Activated T-helper 1 cell treated with anti-CD3 and anti-CD28 coated beads, Interleukin-12 subunit alpha, Interleukin-12 subunit beta, Interleukin-2, Interleukin-4 antibody, amounts not matched to agents 30 ng/mL and 10 ng/mL and 1 ng/mL, durations not matched to agents 14 hours and 24 hours and 36 hours (primary cell): Measurements from ENCODE around the gene CEP57L1. TPM values are rescaled to one million over a fixed set of nuclear protein-coding genes. Genes with fewer than 3 reads are reported as not detected.
A peak's percentile ranks its signal among the peaks of the same experiment; 100 is the strongest.
"Not testable (repeated sequence)": the region's sequence is repeated elsewhere in the genome, so short reads cannot be mapped to it uniquely, and the experiment has no call there.

Experiments
- DNase-seq: peaks from one replicate; pipeline ENCODE4 v3.0.0; 2021; ENCODE audit warnings: low spot score
- H3K27ac Mint-ChIP-seq: one replicate; pipeline ENCODE4 v1.8.0; 2021; ENCODE audit warnings: mild to moderate bottlenecking, mixed read lengths
- H3K27me3 Mint-ChIP-seq: one replicate; pipeline ENCODE4 v1.8.0; 2022; ENCODE audit warnings: mild to moderate bottlenecking, moderate library complexity, mixed read lengths; ENCODE audit not compliant: insufficient read depth
- H3K36me3 Mint-ChIP-seq: one replicate; pipeline ENCODE4 v1.8.0; 2021; ENCODE audit warnings: low read depth, mixed read lengths
- H3K4me1 Mint-ChIP-seq: one replicate; pipeline ENCODE4 v1.8.0; 2021; ENCODE audit warnings: low read depth, mixed read lengths
- H3K4me3 Mint-ChIP-seq: one replicate; pipeline ENCODE4 v1.8.0; 2021; ENCODE audit warnings: mild to moderate bottlenecking, moderate library complexity, mixed read lengths
- H3K9me3 Mint-ChIP-seq: one replicate; pipeline ENCODE4 v1.8.0; 2021; ENCODE audit warnings: mixed read lengths
- intact Hi-C: fragments of 100-400 bp; cut with micrococcal nuclease; formaldehyde crosslinking; loops from one replicate; pipeline ENCODE4 v1.15.1; 2024
- total RNA-seq: library from RNA; stranded (reverse); gene quantifications from 2 replicates; pipeline ENCODE4 v1.2.3, GENCODE V29; 2022

CEP57L1 gene
- total RNA-seq, 1 donor from 2014 or later: 13.5 TPM

- Mint-ChIP-seq H3K27me3 (peaks cover 10% of the 10 kb centered on the region), H3K9me3 (no peaks in the 10 kb centered on the region), H3K36me3 (peaks cover 1% of the 10 kb centered on the region), H3K4me3 (no peak overlapping the region), H3K4me1 (no peaks in the 10 kb centered on the region), H3K27ac (no peak overlapping the region)
- intact Hi-C loops: no loop called here
- DNase-seq: no peak
Observed at GRCh38 chr6:109081516-109082187, 13.7 kb upstream of the CEP57L1 start.

- Mint-ChIP-seq H3K27ac (no peak overlapping the region), H3K36me3 (no peaks in the 10 kb centered on the region), H3K9me3 (no peaks in the 10 kb centered on the region), H3K4me1 (no peaks in the 10 kb centered on the region), H3K4me3 (no peak overlapping the region), H3K27me3 (peaks cover 9% of the 10 kb centered on the region)
- intact Hi-C loops: no loop called here
- no peak for DNase-seq
Observed at GRCh38 chr6:109082188-109082577, 13.1 kb upstream of the CEP57L1 start.

GRCh38 chr6:109083657-109084056, 11.7 kb upstream of the CEP57L1 start:
- peaks cover 3% of the 10 kb centered on the region for H3K27me3 Mint-ChIP-seq
- intact Hi-C loops: no loop called here
- H3K36me3 Mint-ChIP-seq: no peaks in the 10 kb centered on the region
- DNase-seq: no peak
- H3K9me3 Mint-ChIP-seq: no peaks in the 10 kb centered on the region
- no peak overlapping the region for H3K4me3 Mint-ChIP-seq
- no peak overlapping the region for H3K27ac Mint-ChIP-seq
- no peaks in the 10 kb centered on the region for H3K4me1 Mint-ChIP-seq

GRCh38 chr6:109084146-109084545, 11.2 kb upstream of the CEP57L1 start:
- H3K9me3 Mint-ChIP-seq, H3K4me3 Mint-ChIP-seq, DNase-seq, intact Hi-C loops, H3K4me1 Mint-ChIP-seq, H3K27me3 Mint-ChIP-seq, H3K36me3 Mint-ChIP-seq, H3K27ac Mint-ChIP-seq: not testable (repeated sequence)

GRCh38 chr6:109087661-109088264, 7.5 kb upstream of the CEP57L1 start:
- intact Hi-C loops: no loop called here
- H3K9me3 Mint-ChIP-seq: no peaks in the 10 kb centered on the region
- no peak overlapping the region for H3K27ac Mint-ChIP-seq
- no peak for DNase-seq
- H3K4me3 Mint-ChIP-seq: no peak overlapping the region
- no peaks in the 10 kb centered on the region for H3K36me3 Mint-ChIP-seq
- H3K4me1 Mint-ChIP-seq: peaks cover 18% of the 10 kb centered on the region
- H3K27me3 Mint-ChIP-seq: no peaks in the 10 kb centered on the region

GRCh38 chr6:109088995-109089394, 6.3 kb upstream of the CEP57L1 start:
- peaks cover 27% of the 10 kb centered on the region for H3K4me1 Mint-ChIP-seq
- intact Hi-C loops: no loop called here
- no peaks in the 10 kb centered on the region for H3K36me3 Mint-ChIP-seq
- H3K27me3 Mint-ChIP-seq: no peaks in the 10 kb centered on the region
- no peak overlapping the region for H3K27ac Mint-ChIP-seq
- H3K4me3 Mint-ChIP-seq: no peak overlapping the region
- H3K9me3 Mint-ChIP-seq: no peaks in the 10 kb centered on the region
- DNase-seq: no peak

- H3K9me3 Mint-ChIP-seq: no peaks in the 10 kb centered on the region
- peaks cover 39% of the 10 kb centered on the region for H3K4me1 Mint-ChIP-seq
- intact Hi-C loops: no loop called here
- peak overlapping the region; percentile 71 for H3K4me3 Mint-ChIP-seq
- H3K27ac Mint-ChIP-seq: no peak overlapping the region
- no peaks in the 10 kb centered on the region for H3K27me3 Mint-ChIP-seq
- H3K36me3 Mint-ChIP-seq: no peaks in the 10 kb centered on the region
- no peak for DNase-seq
Observed at GRCh38 chr6:109091314-109092024, 3.8 kb upstream of the CEP57L1 start.

GRCh38 chr6:109092074-109092473, 3.2 kb upstream of the CEP57L1 start:
- H3K27me3 Mint-ChIP-seq: no peaks in the 10 kb centered on the region
- no peak for DNase-seq
- H3K27ac Mint-ChIP-seq: peak overlapping the region; percentile 41
- no peaks in the 10 kb centered on the region for H3K36me3 Mint-ChIP-seq
- H3K4me3 Mint-ChIP-seq: peak overlapping the region; percentile 71
- intact Hi-C loops: no loop called here
- peaks cover 45% of the 10 kb centered on the region for H3K4me1 Mint-ChIP-seq
- H3K9me3 Mint-ChIP-seq: no peaks in the 10 kb centered on the region

- no peaks in the 10 kb centered on the region for H3K9me3 Mint-ChIP-seq
- peaks cover 3% of the 10 kb centered on the region for H3K36me3 Mint-ChIP-seq
- H3K27me3 Mint-ChIP-seq: no peaks in the 10 kb centered on the region
- H3K27ac Mint-ChIP-seq: peak overlapping the region; percentile 86
- no peak for DNase-seq
- intact Hi-C loops: loop anchor here (1.0 to 2.0 kb wide), 6 partner anchors 21 to 1019 kb away; partner anchors contain the start of genes AK9, FIG4, OSTM1 and SNX3
- peak overlapping the region; percentile 95 for H3K4me3 Mint-ChIP-seq
- peaks cover 54% of the 10 kb centered on the region for H3K4me1 Mint-ChIP-seq
Observed at GRCh38 chr6:109093732-109094415, 1.4 kb upstream of the CEP57L1 start.

- H3K27ac Mint-ChIP-seq: peak within 1 kb of the TSS; percentile 97
Observed at GRCh38 chr6:109094416-109095035, 781 bp upstream of the CEP57L1 start, which contains the start of gene SESN1. SESN1 (minus strand) TSS chr6:109094846; CDS start chr6:109094073, 773 bp downstream.

GRCh38 chr6:109095835-109096084, 453 bp downstream of the CEP57L1 start:
- Mint-ChIP-seq H3K4me1 (peaks cover 54% of the 10 kb centered on the region), H3K4me3 (peak overlapping the region; percentile 95), H3K27ac (peak overlapping the region; percentile 97), H3K27me3 (no peaks in the 10 kb centered on the region), H3K9me3 (no peaks in the 10 kb centered on the region), H3K36me3 (peaks cover 7% of the 10 kb centered on the region)
- intact Hi-C loops: loop anchor here (1.0 to 5.0 kb wide), 16 partner anchors 9 to 1638 kb away; partner anchors contain the start of genes AFG1L, AK9, ARMC2 and CDC40
- DNase-seq: no peak

More at GRCh38 chr6:109094416-109095035, 781 bp upstream of the CEP57L1 start, which contains the start of gene SESN1:
- peaks cover 4% of the 10 kb centered on the region for H3K36me3 Mint-ChIP-seq
- H3K4me1 Mint-ChIP-seq: peaks cover 54% of the 10 kb centered on the region
- peak; percentile 76 for DNase-seq
- no peaks in the 10 kb centered on the region for H3K9me3 Mint-ChIP-seq
- peak within 1 kb of the TSS; percentile 95 for H3K4me3 Mint-ChIP-seq
- no peaks in the 10 kb centered on the region for H3K27me3 Mint-ChIP-seq
- intact Hi-C loops: loop anchor here (1.0 to 5.0 kb wide), 18 partner anchors 10 to 1637 kb away; partner anchors contain the start of genes AFG1L, AK9, ARMC2 and CDC40

- no peak for DNase-seq
- intact Hi-C loops: loop anchor here (5.0 kb wide), 2 partner anchors 346 to 1639 kb away; partner anchors contain the start of genes PDSS2, PPIL6 and SMPD2
- H3K36me3 Mint-ChIP-seq: peaks cover 8% of the 10 kb centered on the region
Observed at GRCh38 chr6:109096208-109096607, 901 bp downstream of the CEP57L1 start.

More at GRCh38 chr6:109096208-109096607, 901 bp downstream of the CEP57L1 start:
- Mint-ChIP-seq H3K27ac (peak overlapping the region; percentile 45), H3K27me3 (no peaks in the 10 kb centered on the region), H3K4me3 (peak overlapping the region; percentile 95), H3K9me3 (no peaks in the 10 kb centered on the region), H3K4me1 (peaks cover 52% of the 10 kb centered on the region)
